ENCODE measurements around the gene PRUNE1.

DNA sequence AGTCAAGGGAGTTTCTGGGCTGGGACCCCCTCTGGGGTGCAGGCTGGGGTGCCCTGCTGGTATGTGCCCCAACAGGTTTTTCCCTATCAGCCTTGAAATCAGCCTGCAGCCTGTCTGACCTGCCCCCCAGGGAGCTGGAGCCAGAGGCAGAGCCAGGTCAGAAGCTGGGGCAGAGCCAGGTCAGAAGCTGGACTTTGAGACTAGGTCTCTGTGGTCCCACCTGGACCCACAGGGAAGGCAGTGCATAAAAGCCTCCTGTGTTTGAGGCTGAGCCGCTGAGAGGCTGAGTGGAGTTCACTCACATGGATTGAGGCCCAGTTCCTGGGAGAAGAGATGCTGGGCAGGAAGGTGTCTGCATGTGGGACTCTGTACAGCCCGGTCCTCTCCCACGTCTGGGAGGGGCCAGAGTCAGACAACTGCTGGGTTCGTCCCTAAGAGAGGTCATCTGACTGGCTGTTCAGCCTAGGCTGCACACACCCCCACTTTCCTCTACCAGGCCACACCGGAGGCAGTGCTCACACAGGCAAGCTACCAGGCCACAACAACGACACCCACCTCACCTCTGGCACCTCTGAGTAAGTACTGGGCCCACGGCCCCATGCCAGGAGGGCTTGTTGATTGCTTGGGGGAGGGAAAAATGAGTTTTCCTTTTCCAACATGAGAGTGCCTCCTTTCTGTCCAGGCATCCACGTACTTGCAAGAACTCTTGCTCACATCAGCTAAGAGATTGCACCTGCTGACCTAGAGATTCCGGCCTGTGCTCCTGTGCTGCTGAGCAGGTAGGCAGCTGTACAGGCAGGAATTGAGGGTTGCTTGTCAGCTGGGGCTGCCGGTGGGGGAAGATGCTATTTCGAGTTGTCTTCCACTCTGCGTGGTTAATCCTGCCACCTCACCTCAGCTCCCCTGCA lies 26.2 kb upstream of the PRUNE1 start, which contains the start of gene ANXA9:
- no peak for TF ChIP-seq POLR2A (IDR thresholded peaks at IDR 0.05)
- TF ChIP-seq POLR2AphosphoS5 (IDR thresholded peaks at IDR 0.05): no peak
- TF ChIP-seq EP300 (IDR thresholded peaks at IDR 0.05): no peak
